HG03135 (cell line): ENCODE measurements around the gene NRP2.

Experiments used
- ATAC-seq: cut with Tn5 transposase; IDR thresholded peaks from one replicate; pipeline ENCODE4 v1.9.1; 2021; ENCODE audit warnings: mild to moderate bottlenecking, moderate library complexity; ENCODE audit not compliant: unreplicated experiment

Gene NRP2, protein sequence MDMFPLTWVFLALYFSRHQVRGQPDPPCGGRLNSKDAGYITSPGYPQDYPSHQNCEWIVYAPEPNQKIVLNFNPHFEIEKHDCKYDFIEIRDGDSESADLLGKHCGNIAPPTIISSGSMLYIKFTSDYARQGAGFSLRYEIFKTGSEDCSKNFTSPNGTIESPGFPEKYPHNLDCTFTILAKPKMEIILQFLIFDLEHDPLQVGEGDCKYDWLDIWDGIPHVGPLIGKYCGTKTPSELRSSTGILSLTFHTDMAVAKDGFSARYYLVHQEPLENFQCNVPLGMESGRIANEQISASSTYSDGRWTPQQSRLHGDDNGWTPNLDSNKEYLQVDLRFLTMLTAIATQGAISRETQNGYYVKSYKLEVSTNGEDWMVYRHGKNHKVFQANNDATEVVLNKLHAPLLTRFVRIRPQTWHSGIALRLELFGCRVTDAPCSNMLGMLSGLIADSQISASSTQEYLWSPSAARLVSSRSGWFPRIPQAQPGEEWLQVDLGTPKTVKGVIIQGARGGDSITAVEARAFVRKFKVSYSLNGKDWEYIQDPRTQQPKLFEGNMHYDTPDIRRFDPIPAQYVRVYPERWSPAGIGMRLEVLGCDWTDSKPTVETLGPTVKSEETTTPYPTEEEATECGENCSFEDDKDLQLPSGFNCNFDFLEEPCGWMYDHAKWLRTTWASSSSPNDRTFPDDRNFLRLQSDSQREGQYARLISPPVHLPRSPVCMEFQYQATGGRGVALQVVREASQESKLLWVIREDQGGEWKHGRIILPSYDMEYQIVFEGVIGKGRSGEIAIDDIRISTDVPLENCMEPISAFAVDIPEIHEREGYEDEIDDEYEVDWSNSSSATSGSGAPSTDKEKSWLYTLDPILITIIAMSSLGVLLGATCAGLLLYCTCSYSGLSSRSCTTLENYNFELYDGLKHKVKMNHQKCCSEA

DNA sequence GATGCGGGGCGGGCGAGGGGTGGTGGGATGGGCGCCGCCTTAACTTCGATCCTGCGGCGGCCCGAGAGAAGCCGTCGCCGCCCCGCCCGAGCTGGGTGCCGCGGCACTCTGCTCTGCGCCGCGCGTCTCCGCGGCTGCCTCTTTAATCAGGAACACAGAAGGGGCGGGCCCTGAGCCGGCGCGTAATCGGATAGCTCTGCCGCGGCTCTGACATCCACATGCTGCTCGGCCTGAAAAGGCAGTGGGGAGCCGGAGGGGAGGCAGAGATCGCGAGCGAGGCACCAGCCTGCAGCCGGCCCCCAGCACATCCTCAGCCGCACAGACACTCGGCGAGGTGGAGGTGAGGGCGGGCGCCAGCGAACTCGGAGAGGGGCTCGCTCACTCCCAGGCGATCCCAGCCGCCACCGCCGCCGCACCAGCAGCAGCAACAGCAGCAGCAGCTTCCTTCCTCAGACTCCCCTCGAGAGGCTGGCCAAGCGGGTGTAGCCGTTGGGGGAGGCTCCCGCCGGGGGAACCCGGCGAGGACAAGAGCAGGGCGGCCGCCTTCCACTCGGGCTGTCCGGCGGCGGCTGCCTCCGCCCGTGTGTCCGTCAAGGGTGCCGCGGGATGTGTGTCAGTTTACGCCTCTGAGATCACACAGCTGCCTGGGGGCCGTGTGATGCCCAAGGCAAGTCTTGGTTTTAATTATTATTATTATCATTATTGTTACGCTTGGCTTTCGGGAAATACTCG lies at the start of gene NRP2:
NRP2 (plus strand) TSS at position 263 of the 732 bp plus-strand sequence. CDS start 790 bp downstream, outside the sequence.
- peak; percentile 65 for ATAC-seq

DNA sequence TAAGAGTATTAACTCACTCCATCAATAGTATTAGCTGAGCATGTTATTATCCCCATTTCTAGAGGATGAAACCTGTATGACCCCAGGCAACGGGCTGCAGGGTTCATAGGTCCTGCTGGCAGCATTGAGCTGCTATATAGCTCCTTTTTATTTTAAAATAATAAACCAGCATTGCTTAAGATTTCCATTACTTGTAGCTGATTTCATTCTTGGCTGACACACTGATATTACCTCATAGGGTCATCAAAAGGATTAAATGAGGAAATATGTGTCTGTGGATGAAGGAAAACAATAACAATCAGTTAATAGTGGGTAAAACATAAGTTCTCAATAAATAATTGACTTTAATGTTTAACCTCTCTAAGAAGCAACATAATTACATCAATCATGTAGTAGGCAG lies 48.3 kb upstream of the NRP2 start:
- ATAC-seq, result no peak

DNA sequence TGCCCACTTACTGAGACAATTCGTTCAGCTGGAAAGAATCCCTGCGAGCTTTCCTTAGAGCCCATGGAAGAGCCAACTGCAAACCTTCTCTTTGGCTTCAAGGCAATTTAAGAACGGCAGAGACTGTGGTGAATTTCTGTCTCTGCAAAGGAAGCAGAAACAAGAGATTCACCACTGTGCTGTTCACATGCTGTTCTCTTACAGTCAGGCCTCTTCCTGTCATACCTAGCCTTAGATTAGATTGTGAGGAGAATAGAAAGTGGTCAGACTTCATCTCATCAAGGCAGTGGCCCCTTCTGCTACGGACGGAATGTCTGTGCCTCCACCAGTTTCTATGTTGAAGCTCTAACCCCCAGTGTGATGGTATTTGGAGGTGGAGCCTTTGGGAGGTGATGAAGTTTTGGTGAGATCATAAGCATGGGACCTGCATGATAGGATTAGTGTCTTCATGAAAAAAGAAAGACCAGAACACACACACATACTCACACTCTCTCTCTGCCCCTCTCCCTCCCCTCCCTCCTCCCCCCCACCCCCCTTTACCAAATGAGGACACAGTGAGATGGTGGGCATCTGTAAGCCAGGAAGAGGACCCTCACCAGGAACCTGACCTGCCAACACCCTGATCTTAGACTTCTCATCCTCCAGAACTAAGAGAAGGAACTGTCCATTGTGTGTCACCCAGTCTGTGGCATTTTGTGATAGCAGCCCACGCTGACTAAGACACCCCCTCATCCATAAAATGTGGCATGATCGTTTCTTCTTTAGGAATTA lies 45.6 kb upstream of the NRP2 start:
- no peak for ATAC-seq

DNA sequence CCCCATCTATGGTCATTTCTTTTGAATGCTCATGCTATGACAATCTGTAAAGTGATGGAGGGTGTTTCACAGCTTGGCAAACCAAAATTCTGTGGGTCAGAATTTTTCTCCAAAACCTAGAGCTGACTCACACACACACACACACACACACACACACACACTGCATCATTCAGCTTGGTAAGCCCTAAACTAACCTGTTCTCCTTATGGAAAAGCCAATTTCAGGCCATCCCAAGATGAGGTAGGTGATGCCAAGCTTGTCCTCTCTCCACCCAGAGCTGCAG lies 45.0 kb upstream of the NRP2 start:
- no peak for ATAC-seq

DNA sequence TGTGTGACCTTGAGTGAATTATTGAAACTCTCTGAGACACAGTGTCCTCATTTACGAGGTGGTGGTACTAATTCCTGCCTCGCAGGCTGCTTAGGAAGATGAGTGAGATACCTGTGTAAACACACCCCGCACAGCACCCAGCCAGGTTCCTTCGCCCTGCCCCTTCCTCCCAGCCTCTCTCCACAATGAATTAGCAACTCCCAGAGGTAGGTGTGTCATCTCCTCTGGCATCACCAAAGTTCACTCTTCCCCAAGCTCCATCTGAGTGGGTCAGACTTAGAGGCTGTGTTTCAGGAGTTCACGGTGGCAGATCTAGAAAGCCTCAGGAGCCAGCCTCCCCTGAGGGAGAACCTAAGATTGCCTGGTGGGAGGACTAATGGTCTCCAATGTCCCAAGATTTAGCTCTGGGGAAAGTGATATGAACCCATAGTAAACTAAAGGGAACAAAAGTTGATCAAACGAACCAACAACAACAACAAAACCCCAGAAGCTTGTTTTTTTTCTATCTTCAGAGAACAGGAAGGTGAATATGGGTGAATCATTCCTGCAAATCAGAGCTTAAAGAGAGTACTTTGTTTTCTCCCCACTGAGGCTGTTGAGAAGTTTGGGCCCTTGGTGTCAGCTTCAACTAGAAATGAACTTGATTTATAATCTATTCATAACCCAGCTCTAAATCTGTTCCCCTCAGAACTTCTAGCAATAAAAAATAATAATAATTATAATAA lies 44.4 kb upstream of the NRP2 start:
- ATAC-seq, result no peak

DNA sequence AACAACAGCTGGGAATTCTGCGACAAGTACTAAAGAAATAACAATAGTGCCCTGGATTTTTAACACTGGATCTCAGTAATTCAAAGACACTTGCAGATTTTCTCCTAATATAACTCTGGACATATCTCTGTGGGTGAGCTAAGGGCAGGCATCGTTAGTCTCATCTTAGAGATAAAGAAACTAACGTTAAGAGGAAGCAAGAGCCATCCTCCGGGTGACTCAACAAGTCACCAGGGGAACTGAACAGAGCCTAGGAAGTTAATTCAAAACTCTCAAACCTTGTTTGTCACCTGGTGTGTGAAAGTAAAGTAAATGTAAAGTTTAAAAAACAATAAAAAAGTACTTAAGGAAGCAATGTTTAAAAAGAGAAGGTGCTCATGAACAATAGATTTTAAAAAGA lies 41.6 kb upstream of the NRP2 start:
- no peak for ATAC-seq

DNA sequence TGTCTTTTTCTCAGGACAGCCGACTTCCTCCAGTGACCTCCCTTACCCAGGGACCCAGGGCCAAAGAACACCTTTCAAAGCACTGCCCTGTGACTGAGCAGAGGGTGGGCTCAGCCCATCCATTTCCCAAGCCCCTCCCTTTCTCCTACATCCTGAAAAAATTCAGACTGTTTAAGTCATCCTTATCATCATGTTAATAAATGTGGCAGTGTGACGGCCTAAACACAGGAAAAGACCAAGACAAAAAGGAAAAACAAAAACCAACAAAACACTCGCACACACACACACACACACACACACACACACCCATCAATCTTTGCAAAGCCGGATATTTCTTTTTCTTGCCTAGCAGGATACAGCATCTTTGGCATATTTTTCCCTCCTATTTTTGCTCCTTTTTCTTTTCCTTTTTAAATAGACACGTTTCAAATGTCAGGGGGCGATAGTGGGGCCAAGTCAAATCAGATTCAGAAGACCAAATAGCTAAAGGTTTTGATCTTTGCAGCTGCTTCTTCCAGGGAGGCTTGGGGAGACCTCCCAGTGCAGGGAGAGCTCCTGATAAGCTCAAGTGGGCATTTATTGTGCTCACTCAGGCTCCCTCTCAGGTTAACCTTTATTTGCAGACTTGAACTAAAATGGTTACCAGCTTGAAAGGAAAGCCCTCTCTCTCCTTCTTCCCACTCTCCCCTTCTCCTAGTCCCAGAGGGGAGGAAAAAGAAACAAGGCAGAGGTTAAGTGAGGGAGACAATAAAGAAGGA lies 39.5 kb upstream of the NRP2 start:
- no peak for ATAC-seq

DNA sequence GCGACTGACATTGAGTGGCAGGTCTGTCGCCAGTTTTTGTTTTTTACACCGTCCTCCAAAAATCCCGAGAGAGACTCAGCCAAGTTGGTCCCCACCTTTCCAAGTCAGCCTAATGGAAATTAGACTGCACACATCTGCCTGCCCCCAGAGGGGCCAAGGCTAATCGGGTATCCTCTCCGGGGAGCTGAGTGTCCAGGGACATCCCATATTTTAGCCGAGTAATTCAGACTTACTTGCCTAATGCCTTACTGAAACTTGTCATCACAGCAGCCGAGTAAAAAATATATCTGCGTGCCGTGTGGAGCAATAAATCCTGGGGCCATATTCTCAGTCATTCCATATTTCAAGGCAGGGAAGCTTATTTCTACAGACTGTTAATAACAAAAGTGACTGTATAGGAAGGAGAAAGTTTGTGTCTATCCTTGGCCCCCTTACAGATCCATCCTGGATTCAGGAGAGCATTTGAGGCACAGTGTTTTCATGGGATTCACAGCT lies 38.9 kb upstream of the NRP2 start:
- no peak for ATAC-seq

DNA sequence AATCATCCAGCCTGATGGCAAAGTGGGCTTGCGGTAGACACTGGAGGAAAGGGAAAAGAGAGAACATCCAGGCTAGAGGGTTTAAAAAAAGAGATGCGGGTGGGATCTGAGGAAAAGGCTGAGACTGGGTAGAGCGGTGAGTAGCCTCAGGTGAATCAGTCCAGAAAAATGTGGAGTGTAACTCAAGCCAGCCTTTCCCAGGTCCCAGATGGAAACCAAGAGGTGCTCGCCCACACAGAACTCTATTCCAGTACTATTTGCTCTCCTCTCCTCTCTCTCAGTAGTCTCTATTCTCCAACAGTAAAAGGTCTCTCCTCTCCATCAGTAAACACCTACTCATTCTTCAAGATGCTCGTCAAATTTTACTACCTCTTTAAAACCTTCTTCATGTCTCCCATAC lies 38.3 kb upstream of the NRP2 start:
- no peak for ATAC-seq

DNA sequence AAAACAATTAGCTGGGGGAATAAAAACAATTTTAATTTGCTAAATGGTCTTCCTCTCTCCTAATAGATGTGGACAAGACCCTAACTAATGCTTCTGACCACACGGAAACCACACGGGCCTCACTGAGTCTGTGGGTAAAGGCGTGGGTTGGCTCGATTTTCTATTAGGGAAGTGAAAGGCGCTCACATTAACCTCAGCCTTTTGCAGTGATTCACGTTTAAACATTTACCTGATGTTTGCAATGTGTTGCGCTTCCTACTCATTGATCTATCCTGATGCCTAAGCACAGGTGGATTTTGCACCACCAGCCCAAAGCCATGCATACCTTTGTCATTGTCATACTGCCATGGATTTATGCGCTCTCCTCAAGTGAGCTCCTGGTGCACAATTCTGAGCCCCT lies 35.6 kb upstream of the NRP2 start:
- ATAC-seq, result peak; percentile 97

DNA sequence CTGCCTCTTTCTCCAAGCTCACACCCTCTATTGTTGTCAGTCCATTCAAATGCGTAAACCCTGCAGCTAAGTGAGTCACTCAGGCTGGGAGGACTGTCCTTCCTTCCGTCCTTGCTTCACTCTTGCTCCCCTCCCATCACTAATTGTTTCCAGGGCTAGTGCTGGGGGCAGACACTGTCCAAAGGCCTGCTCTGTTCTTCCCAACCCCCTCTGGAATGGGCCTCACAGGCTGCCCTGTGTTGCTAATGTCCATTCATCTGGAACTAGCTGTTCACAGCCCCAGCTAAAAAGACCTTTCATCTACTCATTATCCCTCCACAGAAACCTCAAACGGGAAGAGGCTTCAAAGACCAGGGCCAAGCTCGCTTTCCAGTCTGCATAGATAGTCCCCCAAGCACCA lies 31.9 kb upstream of the NRP2 start:
- ATAC-seq, result no peak

DNA sequence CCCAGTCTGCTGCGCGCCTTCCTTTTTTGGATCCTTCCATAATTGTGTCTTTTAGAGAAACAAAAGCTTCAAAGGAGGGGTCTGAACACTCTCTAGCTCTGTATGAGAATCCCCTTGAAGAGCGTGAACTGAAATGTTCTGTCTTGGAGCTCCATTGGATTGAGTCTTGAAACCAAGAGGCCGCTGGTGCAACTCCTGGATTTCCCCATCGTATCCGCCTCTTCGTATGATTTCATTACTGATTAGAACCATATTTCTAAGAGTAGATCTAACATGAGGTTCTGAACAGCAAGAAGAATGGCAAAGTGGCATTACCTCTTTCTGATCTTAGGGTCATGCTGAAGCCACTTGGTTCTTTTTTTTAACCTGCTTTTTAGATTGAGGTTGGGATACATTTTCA lies 31.4 kb upstream of the NRP2 start:
- no peak for ATAC-seq

DNA sequence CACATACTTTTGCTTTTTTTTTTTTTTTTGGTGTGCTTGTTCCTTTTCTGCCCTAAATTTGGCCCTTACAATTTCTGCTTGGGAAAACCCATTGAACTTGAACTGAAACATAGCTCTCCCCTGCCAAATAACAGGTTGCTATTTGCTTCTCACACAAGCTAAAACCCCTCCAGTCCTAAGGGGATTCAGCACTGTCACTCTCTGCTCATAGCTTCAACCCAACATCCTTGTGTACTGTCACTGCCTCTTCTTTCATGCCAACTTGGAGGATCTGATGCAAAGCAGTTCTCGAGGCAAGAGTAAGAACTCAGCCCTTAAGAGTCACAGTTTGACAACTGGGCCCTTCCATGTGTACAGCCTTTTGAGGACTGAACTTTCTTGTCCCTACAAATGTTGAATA lies 30.6 kb upstream of the NRP2 start:
- no peak for ATAC-seq

DNA sequence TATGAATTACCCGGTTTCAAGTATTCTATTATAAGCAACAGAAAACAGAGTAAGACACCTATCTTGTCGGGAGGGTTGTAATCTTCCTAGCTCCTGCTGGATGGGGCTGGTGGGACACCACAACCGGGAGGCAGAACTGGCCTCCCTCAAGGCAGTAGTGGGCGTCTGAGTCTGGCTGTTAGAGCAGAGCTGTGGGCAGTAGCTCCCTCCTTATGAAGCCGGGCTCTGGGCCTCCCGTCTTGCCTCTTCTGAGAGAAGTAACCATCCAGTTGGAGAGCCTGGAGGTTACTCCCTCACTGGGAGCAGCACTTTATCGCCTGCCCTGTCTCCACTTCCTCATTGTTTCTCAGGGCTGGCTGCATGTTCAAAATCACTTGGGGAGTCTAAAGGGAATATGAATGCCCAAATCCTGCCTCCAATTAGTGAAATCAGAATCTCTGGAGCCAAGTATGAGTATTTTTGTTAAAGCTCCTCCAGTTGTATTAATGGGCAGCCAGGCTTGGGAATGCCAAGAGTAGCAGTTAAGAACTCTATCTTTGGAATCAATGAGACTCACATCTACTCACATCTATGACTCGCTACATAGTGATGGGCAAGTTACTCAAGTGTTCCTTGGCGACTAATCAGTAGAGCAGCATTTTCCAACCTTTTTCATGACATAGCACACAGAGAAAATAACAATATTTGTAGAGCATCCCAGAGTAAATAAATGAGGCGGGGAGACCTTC lies 27.3 kb upstream of the NRP2 start:
- ATAC-seq, result no peak

DNA sequence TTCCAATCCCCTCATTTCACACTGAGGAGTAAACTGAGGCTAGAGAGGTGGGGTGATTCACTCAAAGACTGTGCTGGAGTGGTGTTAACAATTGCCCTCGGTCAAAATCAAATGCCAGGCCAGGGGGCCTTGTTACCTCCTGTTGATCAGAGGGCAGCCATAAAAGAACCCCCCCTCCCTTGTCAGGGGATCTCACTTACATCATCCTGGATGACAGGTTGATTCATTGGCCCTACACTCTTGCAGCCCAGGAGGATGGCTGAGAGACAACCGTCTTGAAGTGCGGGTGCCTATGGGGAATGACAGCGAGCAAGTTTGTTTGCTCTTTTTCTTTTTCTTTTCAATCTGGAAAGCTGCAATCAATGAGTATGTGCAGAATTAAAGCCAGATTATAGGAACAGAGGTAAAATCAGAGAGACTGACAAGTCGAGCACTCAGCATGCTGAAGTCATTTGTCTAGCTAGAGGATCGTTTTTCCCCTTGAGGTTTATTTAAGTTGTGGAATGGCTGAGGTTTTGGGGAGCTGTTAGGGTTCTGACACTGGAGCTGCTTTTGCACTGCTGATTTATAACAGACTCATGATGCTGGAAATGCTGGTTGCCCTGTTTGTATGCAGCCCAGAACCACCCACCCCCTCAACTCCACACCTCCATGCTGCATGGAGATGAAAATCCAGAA lies 26.4 kb upstream of the NRP2 start:
- ATAC-seq, result no peak

DNA sequence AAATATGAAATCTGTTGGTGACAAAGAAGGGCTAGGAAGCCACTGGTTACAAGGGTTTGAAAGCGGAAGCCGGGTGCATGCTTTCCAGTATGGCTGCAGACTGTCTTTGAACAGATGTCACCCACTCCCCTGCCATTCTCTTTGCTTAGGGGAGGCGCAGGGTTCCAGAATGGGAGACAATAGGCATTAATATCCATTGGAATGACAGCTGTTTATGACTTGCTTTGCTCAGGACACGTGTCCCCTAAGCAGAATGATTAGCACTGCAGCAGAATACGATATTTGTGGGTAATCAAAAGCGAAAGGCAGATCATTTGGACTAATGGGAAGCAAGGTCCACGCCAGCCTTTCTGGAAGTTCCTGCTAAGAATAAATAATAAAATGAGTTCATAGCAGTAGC lies 25.8 kb upstream of the NRP2 start:
- no peak for ATAC-seq

DNA sequence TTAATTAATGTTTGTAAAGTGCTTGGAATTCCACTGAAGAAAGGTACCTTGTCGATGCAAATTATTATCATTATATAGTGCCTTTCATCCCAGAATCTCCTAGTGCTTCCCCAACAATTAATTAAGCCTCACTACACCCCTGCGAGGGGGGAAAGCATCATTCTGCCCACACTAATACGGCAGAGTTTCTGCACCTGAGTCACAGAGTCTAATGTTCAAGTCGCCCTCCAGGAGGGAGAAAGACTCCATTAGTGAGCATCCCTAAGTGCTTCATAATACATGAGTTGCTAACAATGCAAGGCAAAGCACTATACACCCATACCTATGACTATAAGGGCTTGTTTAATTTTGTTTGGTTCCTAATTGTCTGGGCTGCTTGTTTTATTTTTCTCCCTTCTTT lies 25.4 kb upstream of the NRP2 start:
- ATAC-seq, result no peak

DNA sequence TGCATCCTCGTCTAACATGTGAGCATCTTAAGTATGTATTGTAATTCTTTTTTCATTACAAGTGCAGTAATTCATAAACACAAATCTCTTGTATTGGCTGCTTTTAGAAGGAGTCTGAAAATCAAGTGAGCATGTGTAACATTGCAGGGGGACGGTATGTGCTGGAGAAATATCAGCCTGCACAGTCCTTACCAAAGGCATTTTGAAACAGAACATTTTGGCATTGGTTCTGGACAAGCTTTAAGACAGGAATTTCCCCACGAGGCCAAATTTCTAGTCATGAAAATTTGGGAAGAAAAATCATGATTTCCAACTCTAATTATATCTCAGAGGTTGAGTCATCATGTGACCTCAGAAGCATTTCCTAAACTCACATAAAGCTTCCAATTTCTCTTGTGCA lies 24.7 kb upstream of the NRP2 start:
- ATAC-seq, result no peak
